Activated CD4-positive, alpha-beta memory T cell treated with anti-CD3 and anti-CD28 coated beads for 36 hours (primary cell): ENCODE results near the gene LRMDA. TPM values are rescaled to one million over a fixed set of nuclear protein-coding genes. Genes with fewer than 3 reads are reported as not detected.
"Not testable (repeated sequence)": the region's sequence is repeated elsewhere in the genome, so short reads cannot be mapped to it uniquely, and the experiment has no call there.

Experiments used
- CTCF ChIA-PET: fragments of 350-600 bp; sonication (Branson Sonifier 250); formaldehyde crosslinking; loops from one replicate; lab custom pipeline; 2021; ENCODE audit warnings: antibody characterized with exemption, inconsistent platforms; lab: Charles Lee
- POLR2A ChIA-PET: fragments of 350-600 bp; sonication (Branson Sonifier 250); formaldehyde crosslinking; loops from one replicate; lab custom pipeline; 2021; ENCODE audit warnings: antibody characterized with exemption; lab: Charles Lee
- DNase-seq: peaks from one replicate; pipeline ENCODE4 v3.0.0-alpha.2; 2020
- H3K27ac Mint-ChIP-seq: one replicate; pipeline ENCODE4 v1.8.0; 2021; ENCODE audit warnings: mixed read lengths
- H3K27me3 Mint-ChIP-seq: one replicate; pipeline ENCODE4 v1.8.0; 2021; ENCODE audit warnings: mixed read lengths
- H3K36me3 Mint-ChIP-seq: one replicate; pipeline ENCODE4 v1.8.0; 2021; ENCODE audit warnings: mixed read lengths
- H3K4me1 Mint-ChIP-seq: one replicate; pipeline ENCODE4 v1.8.0; 2021; ENCODE audit warnings: low read depth, mixed read lengths
- H3K4me3 Mint-ChIP-seq: one replicate; pipeline ENCODE4 v1.8.0; 2021; ENCODE audit warnings: mild to moderate bottlenecking, mixed read lengths
- H3K9me3 Mint-ChIP-seq: one replicate; pipeline ENCODE4 v1.8.0; 2021; ENCODE audit warnings: mixed read lengths
- intact Hi-C: fragments of 100-400 bp; cut with micrococcal nuclease; formaldehyde crosslinking; loops from one replicate; pipeline ENCODE4 v1.15.1; 2023
- total RNA-seq, 2 experiments: library from RNA; stranded (reverse); gene quantifications; one replicate each; pipeline ENCODE4 v1.2.3, GENCODE V29; 2021

Gene LRMDA
- total RNA-seq, 2 experiments from 2014 or later: not detected

- intact Hi-C loops: no loop called here
- no peak overlapping the region for H3K27ac Mint-ChIP-seq
- no peaks in the 10 kb centered on the region for H3K4me1 Mint-ChIP-seq
- no peak overlapping the region for H3K4me3 Mint-ChIP-seq
- DNase-seq: no peak
- H3K9me3 Mint-ChIP-seq: no peaks in the 10 kb centered on the region
- H3K27me3 Mint-ChIP-seq: peaks cover 6% of the 10 kb centered on the region
- ChIA-PET CTCF (no interaction called here), POLR2A (no interaction called here)
- no peaks in the 10 kb centered on the region for H3K36me3 Mint-ChIP-seq
Measured at GRCh38 chr10:75744261-75744660, 312.8 kb downstream of the LRMDA start.

DNA sequence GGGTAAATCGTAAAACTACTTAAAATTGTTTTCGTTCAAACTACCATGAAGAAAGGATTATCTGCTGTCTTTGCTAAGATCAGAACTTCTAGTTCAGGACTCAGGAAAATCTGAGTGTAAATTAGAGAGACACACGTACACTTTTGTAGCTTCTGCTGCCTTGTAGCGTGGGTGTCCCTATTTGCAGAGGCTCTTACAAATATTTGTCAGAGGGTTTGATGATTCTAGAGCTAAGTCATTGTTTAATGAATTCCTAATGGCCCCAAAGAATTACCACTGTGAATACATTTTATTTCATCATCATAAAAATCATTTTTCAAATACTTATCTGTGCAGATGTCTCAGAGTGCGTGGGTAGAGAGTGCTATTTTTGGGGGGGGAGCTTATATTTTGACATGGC lies 314.9 kb downstream of the LRMDA start:
- no peaks in the 10 kb centered on the region for H3K9me3 Mint-ChIP-seq
- no peak for DNase-seq
- H3K27me3 Mint-ChIP-seq: peaks cover 6% of the 10 kb centered on the region
- no peaks in the 10 kb centered on the region for H3K4me1 Mint-ChIP-seq
- H3K27ac Mint-ChIP-seq: no peak overlapping the region
- no peaks in the 10 kb centered on the region for H3K36me3 Mint-ChIP-seq
- intact Hi-C loops: no loop called here
- POLR2A ChIA-PET: no interaction called here
- CTCF ChIA-PET: no interaction called here
- no peak overlapping the region for H3K4me3 Mint-ChIP-seq

DNA sequence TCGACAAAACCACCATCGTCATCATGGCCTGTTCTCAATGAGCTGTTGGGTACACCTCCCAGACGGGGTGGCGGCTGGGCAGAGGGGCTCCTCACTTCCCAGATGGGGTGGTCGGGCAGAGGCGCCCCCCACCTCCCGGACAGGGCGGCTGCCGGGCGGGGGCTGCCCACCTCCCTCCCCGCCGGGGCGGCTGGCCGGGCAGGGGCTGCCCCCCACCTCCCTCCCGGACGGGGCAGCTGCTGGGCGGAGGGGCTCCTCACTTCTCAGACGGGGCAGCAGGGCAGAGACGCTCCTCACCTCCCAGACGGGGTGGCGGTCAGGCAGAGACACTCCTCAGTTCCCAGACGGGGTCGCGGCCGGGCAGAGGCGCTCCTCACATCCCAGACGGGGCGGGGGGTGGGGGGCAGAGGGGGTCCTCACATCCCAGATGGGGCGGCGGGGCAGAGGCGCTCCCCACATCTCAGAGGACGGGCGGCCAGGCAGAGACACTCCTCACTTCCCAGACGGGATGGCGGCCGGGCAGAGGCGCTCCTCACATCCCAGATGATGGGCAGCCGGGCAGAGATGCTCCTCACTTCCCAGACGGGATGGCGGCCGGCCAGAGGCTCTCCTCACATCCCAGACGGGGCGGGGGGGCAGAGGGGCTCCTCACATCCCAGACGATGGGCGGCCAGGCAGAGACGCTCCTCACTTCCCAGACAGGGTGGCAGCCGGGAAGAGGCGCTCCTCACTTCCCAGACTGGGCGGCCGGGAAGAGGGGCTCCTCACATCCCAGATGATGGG lies 318.9 kb downstream of the LRMDA start:
- CTCF ChIA-PET, POLR2A ChIA-PET, DNase-seq, H3K27ac Mint-ChIP-seq, H3K9me3 Mint-ChIP-seq, H3K4me3 Mint-ChIP-seq, H3K27me3 Mint-ChIP-seq, intact Hi-C loops, H3K4me1 Mint-ChIP-seq, H3K36me3 Mint-ChIP-seq: not testable (repeated sequence)

DNA sequence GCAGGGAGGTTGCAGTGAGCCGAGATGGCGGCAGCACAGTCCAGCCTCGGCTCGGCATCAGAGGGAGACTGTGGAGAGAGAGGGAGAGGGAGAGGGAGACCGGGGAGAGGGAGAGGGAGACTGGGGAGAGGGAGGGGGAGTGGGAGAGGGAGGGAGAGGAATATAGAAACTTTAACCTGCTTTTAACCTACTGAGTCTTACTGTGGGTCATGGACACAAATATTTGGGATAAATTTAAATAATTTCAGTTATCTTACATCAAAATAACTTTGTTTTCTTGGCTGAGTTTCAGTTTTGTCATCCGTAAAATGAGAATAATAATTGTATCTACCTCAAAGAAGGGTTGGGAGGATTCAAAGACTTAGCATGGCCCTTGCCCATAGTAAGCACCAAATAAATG lies 319.8 kb downstream of the LRMDA start:
- no peaks in the 10 kb centered on the region for H3K9me3 Mint-ChIP-seq
- peaks cover 1% of the 10 kb centered on the region for H3K27me3 Mint-ChIP-seq
- H3K4me1 Mint-ChIP-seq: no peaks in the 10 kb centered on the region
- intact Hi-C loops: no loop called here
- ChIA-PET POLR2A (no interaction called here), CTCF (no interaction called here)
- H3K4me3 Mint-ChIP-seq: no peak overlapping the region
- H3K27ac Mint-ChIP-seq: no peak overlapping the region
- DNase-seq: no peak
- H3K36me3 Mint-ChIP-seq: no peaks in the 10 kb centered on the region

DNA sequence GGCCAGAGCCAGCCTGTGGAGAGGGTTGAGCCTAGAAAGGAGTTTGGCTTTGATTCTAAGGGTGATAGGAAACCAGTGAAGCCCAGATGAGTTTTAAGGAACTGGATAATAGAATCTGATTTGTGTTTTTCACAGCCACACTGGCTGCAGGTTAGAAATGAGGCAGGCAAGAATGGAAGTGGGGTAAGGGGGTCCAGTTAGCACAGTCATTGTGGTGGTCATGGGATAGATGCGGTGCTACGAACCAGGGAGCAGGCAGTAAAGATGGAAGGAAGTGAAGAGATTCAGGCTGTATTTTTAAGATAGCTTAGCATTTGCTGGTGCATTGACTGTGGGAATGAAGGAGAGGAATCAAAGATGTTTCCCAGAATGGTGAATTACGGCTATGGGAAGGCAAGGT lies 322.2 kb downstream of the LRMDA start:
- no peaks in the 10 kb centered on the region for H3K9me3 Mint-ChIP-seq
- no peaks in the 10 kb centered on the region for H3K4me1 Mint-ChIP-seq
- DNase-seq: no peak
- CTCF ChIA-PET: no interaction called here
- no peaks in the 10 kb centered on the region for H3K36me3 Mint-ChIP-seq
- H3K27me3 Mint-ChIP-seq: peaks cover 3% of the 10 kb centered on the region
- POLR2A ChIA-PET: no interaction called here
- H3K4me3 Mint-ChIP-seq: no peak overlapping the region
- intact Hi-C loops: no loop called here
- no peak overlapping the region for H3K27ac Mint-ChIP-seq

DNA sequence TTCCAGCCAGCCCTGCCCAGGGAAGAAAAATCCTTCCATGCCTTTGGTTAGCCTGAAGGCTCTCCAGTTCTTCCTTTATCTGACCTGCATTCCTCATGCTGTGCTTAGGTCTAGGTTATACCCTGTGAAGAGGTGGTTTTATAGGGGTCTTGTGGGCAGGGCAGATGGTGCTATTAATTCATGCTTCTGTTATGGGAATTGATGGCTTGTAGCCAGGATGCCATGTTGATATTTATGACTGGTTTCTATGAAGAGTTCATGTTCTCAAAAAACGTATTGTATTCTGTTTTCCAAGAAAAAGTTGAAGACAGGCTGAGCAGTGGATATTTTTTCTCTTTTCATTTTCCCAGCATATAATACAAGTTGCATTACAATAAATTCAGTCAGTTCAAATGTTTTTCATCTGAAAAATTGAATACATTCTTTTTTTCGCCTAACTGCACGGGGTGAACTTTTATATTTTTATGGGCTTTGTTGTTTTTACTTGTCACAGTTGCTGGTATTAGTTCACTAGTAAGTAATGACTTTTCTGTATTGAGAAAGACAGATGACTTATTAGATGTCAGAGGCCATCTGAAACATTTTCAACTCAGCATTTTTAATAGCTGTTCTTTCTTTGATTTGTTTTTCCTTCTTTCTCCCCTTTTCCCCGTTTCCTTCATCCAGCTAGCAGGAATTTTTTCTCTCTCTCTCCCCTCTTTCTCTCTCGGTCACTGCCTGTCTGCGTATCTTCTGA lies 322.8 kb downstream of the LRMDA start:
- Mint-ChIP-seq H3K27ac (no peak overlapping the region), H3K4me3 (no peak overlapping the region), H3K27me3 (peaks cover 3% of the 10 kb centered on the region), H3K36me3 (no peaks in the 10 kb centered on the region), H3K4me1 (no peaks in the 10 kb centered on the region), H3K9me3 (no peaks in the 10 kb centered on the region)
- no peak for DNase-seq
- CTCF ChIA-PET: no interaction called here
- POLR2A ChIA-PET: no interaction called here
- intact Hi-C loops: no loop called here

DNA sequence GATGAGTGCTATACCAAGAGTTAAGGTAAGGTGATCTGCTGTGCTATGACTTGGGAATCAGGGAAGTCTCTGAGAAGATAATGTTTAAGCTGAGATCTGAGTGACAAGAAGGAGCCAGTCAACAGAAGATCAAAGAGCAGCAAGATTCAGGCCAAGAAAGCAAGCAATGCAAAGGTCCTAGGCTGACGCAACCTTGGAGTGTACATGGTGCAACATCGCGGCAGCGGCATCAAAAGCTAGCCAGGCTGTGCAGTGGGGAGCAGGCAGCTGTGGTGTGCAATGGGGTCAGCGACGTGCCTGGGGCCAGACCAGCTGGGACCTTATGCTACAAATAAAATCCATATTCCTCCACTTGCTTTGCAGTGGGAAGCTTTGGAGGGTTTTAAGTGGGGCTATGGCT lies 324.1 kb downstream of the LRMDA start:
- Mint-ChIP-seq H3K27ac (no peak overlapping the region), H3K4me3 (no peak overlapping the region), H3K36me3 (no peaks in the 10 kb centered on the region), H3K27me3 (peaks cover 3% of the 10 kb centered on the region), H3K9me3 (no peaks in the 10 kb centered on the region), H3K4me1 (no peaks in the 10 kb centered on the region)
- ChIA-PET POLR2A (no interaction called here), CTCF (no interaction called here)
- intact Hi-C loops: no loop called here
- no peak for DNase-seq

DNA sequence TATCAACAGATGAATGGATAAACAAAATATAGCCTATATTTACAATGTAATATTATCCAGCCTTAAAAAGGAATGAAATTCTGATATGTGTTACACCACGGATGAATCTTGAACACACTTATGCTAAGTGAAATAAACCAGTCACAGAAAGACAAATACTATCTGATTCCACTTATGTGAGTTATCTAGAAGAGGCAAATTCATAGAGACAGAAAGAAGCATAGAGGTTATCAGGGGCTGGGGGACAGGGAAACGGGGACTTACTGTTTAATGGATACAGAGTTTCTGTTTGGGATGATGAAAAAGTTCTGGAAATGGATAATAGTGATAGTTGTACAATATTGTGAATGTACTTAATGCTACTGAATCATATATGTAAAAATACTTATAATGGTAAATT lies 329.9 kb downstream of the LRMDA start:
- ChIA-PET CTCF (no interaction called here), POLR2A (no interaction called here)
- peaks cover 3% of the 10 kb centered on the region for H3K27me3 Mint-ChIP-seq
- intact Hi-C loops: no loop called here
- DNase-seq: no peak
- no peaks in the 10 kb centered on the region for H3K4me1 Mint-ChIP-seq
- no peaks in the 10 kb centered on the region for H3K9me3 Mint-ChIP-seq
- no peak overlapping the region for H3K4me3 Mint-ChIP-seq
- no peak overlapping the region for H3K27ac Mint-ChIP-seq
- no peaks in the 10 kb centered on the region for H3K36me3 Mint-ChIP-seq

DNA sequence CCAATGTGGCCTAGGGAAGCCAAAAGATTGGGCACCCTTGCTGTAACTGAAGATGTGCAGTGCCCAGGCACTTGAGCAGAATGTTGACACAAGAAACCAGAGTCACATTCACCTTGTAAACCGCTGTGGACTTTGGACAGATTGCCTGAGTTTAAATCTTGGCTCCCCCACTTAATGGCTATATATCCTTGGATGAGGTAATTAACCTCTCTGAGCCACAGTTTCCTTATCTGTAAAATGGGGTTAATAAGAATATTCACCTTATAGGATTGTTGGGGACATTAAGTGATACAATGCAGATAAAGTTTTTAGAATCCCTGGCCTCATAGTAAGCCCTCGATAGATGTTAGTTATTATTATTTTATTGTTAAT lies 331.0 kb downstream of the LRMDA start:
- Mint-ChIP-seq H3K36me3 (no peaks in the 10 kb centered on the region), H3K4me3 (no peak overlapping the region), H3K27ac (no peak overlapping the region), H3K4me1 (no peaks in the 10 kb centered on the region), H3K27me3 (peaks cover 2% of the 10 kb centered on the region), H3K9me3 (no peaks in the 10 kb centered on the region)
- DNase-seq: no peak
- intact Hi-C loops: no loop called here
- CTCF ChIA-PET: no interaction called here
- POLR2A ChIA-PET: no interaction called here

DNA sequence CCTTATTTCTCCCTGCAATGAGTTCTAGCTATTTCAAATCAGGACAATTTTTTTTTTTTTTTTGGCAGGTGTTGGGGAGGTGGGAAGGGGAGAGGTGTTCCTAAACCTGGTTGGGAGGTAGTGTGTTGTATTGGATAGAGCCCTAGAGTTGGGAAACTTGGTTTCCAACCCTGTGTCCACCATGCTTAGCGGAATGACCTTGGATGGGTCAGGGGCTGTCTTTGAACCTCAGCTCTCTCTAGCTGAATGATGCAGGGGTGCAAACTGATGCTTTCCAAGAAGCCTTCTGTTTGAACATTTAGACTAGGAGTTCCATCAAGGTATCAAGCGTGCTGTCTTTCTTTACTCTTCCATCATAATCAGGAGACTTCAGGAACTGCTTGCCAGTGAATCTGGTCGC lies 332.2 kb downstream of the LRMDA start:
- ChIA-PET POLR2A (interaction anchor here (1.0 kb wide), 1 partner anchor 10 kb away, joined by 3 read pairs; no protein-coding TSS in a partner anchor), CTCF (no interaction called here)
- Mint-ChIP-seq H3K36me3 (no peaks in the 10 kb centered on the region), H3K4me1 (no peaks in the 10 kb centered on the region), H3K4me3 (no peak overlapping the region), H3K9me3 (no peaks in the 10 kb centered on the region), H3K27me3 (no peaks in the 10 kb centered on the region), H3K27ac (no peak overlapping the region)
- no peak for DNase-seq
- intact Hi-C loops: no loop called here

GRCh38 chr10:75764974-75765788 lies 333.8 kb downstream of the LRMDA start:
- H3K36me3 Mint-ChIP-seq: no peaks in the 10 kb centered on the region
- H3K4me1 Mint-ChIP-seq: no peaks in the 10 kb centered on the region
- no peaks in the 10 kb centered on the region for H3K27me3 Mint-ChIP-seq
- intact Hi-C loops: no loop called here
- no peak for DNase-seq
- ChIA-PET CTCF (no interaction called here), POLR2A (no interaction called here)
- H3K4me3 Mint-ChIP-seq: no peak overlapping the region
- H3K9me3 Mint-ChIP-seq: no peaks in the 10 kb centered on the region
- H3K27ac Mint-ChIP-seq: no peak overlapping the region

- Mint-ChIP-seq H3K36me3 (no peaks in the 10 kb centered on the region), H3K27me3 (no peaks in the 10 kb centered on the region), H3K9me3 (no peaks in the 10 kb centered on the region), H3K4me3 (no peak overlapping the region), H3K27ac (no peak overlapping the region), H3K4me1 (no peaks in the 10 kb centered on the region)
- intact Hi-C loops: no loop called here
- CTCF ChIA-PET: no interaction called here
- DNase-seq: no peak
- POLR2A ChIA-PET: no interaction called here
Measured at GRCh38 chr10:75765789-75766096, 334.3 kb downstream of the LRMDA start.
